OCI-LY7 (cell line): ENCODE results near the gene EXOC4. TPM values are rescaled to one million over a fixed set of nuclear protein-coding genes. Genes with fewer than 3 reads are reported as not detected.

Experiments
- BruUV-seq: library from RNA; stranded (reverse); fragments of 400-500 nt; replicated peaks from 2 replicates; lab custom pipeline; 2021; lab: Mats Ljungman, UMichigan
- CTCF ChIA-PET: fragments of 300-600 bp; sonication (Branson Sonifier 250); formaldehyde crosslinking; loops from one replicate; lab custom pipeline; 2022; ENCODE audit warnings: antibody characterized with exemption; ENCODE audit not compliant: unreplicated experiment; lab: Charles Lee
- POLR2A ChIA-PET: fragments of 300-600 bp; sonication (Branson Sonifier 250); formaldehyde crosslinking; loops from one replicate; lab custom pipeline; 2022; ENCODE audit warnings: antibody characterized with exemption; lab: Charles Lee
- DNase-seq: peaks from one replicate; pipeline ENCODE4 v3.0.0-alpha.2; 2015; ENCODE audit warnings: low spot score
- H2AFZ ChIP-seq: fragments of 200-600 bp; sonication (generic), shearing (Covaris generic); 2 replicates; pipeline ENCODE4 v1.6.1; 2014; ENCODE audit warnings: mild to moderate bottlenecking, antibody characterized with exemption, low read length, moderate library complexity
- H3K27ac ChIP-seq: fragments of 200-600 bp; sonication (generic); 2 replicates; pipeline ENCODE4 v1.5.1; 2014; ENCODE audit warnings: mixed run types, low read depth, mild to moderate bottlenecking, moderate library complexity, low read length, inconsistent platforms; ENCODE audit not compliant: poor library complexity, severe bottlenecking
- H3K36me3 ChIP-seq: fragments of 200-600 bp; sonication (generic); 2 replicates; pipeline ENCODE4 v1.6.1; 2014; ENCODE audit warnings: mild to moderate bottlenecking, antibody characterized with exemption, low read length, moderate library complexity, mixed read lengths; ENCODE audit not compliant: insufficient read depth
- H3K4me1 ChIP-seq: fragments of 200-600 bp; sonication (generic); 2 replicates; pipeline ENCODE4 v1.5.1; 2014; ENCODE audit warnings: mild to moderate bottlenecking, low read length; ENCODE audit not compliant: insufficient read depth, poor library complexity, severe bottlenecking
- H3K4me2 ChIP-seq: fragments of 200-600 bp; sonication (generic); 2 replicates; pipeline ENCODE4 v1.6.1; 2014; ENCODE audit warnings: mild to moderate bottlenecking, low read length
- H3K4me3 ChIP-seq: fragments of 200-600 bp; sonication (generic); 2 replicates; pipeline ENCODE4 v1.5.1; 2014; ENCODE audit warnings: mild to moderate bottlenecking, low read depth, low read length; ENCODE audit not compliant: poor library complexity, severe bottlenecking
- H3K79me2 ChIP-seq: fragments of 200-600 bp; sonication (generic); 2 replicates; pipeline ENCODE4 v1.6.1; 2016; ENCODE audit warnings: low read depth, mild to moderate bottlenecking, low read length, moderate library complexity, mixed read lengths; ENCODE audit not compliant: insufficient read depth
- H3K9me2 ChIP-seq: fragments of 200-600 bp; sonication (generic); 2 replicates; pipeline ENCODE4 v1.6.1; 2016; ENCODE audit warnings: mild to moderate bottlenecking, low read length, mixed read lengths; ENCODE audit not compliant: insufficient read depth
- H3K9me3 ChIP-seq: fragments of 200-600 bp; sonication (generic); 2 replicates; pipeline ENCODE4 v1.6.1; 2014; ENCODE audit warnings: mild to moderate bottlenecking, mixed run types, low read length, mixed read lengths
- H4K20me1 ChIP-seq: fragments of 200-600 bp; sonication (generic); 2 replicates; pipeline ENCODE4 v1.6.1; 2014; ENCODE audit warnings: mild to moderate bottlenecking, antibody characterized with exemption, low read length, moderate library complexity, mixed read lengths; ENCODE audit not compliant: insufficient read depth
- CTCF ChIP-seq: fragments of 200-600 bp; sonication (generic); conservative IDR thresholded peaks from 2 replicates; pipeline ENCODE4 v1.5.1; 2014; ENCODE audit warnings: mild to moderate bottlenecking, antibody characterized with exemption, low read length, moderate library complexity, mixed read lengths
- EZH2phosphoT487 ChIP-seq: fragments of 200-600 bp; sonication (generic); IDR thresholded peaks from 2 replicates; pipeline ENCODE4 v1.6.1; 2018; ENCODE audit warnings: low read depth, borderline replicate concordance, mild to moderate bottlenecking, mixed run types, antibody characterized with exemption, low read length, moderate library complexity, mixed read lengths
- intact Hi-C: fragments of 100-400 bp; cut with micrococcal nuclease; formaldehyde crosslinking; loops from one replicate; pipeline ENCODE4 v1.10.0; 2022; ENCODE audit not compliant: unreplicated experiment
- total RNA-seq, 2 experiments: library from RNA; depleted of rRNA in 1 of 2; stranded (reverse); fragments of >200 nt in 1 of 2; shearing (Covaris generic) in 1 of 2; gene quantifications; 2 replicates each; pipeline ENCODE4 v1.2.3, GENCODE V29; 2014 to 2022

Gene EXOC4
- total RNA-seq, 2 experiments from 2014 or later: 75.1 to 93.2 TPM

DNA sequence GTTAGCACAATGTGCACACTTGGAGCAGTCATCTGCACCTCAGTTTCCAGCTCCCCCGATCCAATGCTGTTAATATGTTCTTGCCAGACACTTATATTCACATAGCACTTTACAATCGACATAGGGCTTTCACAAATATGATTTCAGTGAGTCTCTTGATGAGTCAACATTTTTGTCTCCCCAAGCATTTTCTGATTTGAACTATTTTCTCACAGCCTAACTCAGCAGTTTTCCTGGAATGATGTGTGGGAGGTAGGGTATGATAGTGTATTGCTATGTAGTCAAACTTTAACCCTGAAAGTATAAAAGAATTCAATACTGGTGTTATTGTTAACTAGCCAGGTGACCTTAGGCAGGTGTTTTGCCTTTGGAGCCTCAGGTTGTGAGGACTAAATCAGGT, 791.8 kb downstream of the EXOC4 start:
- Histone ChIP-seq H2AFZ (no peak overlapping the region), H4K20me1 (no peaks in the 10 kb centered on the region), H3K36me3 (peaks cover 14% of the 10 kb centered on the region), H3K4me3 (no peak overlapping the region), H3K79me2 (no peaks in the 10 kb centered on the region), H3K27ac (peak overlapping the region; percentile 89), H3K9me3 (peaks cover 15% of the 10 kb centered on the region; the same call in 1 of the 2 replicates), H3K4me1 (peaks cover 74% of the 10 kb centered on the region), H3K4me2 (peak overlapping the region; percentile 70), H3K9me2 (no peaks in the 10 kb centered on the region)
- intact Hi-C loops: loop anchor here (5.0 to 10.0 kb wide), 3 partner anchors 78 to 410 kb away; partner anchors contain the start of genes AKR1B1 and SLC35B4
- ChIA-PET POLR2A (interaction anchor here (0.5 to 1.7 kb wide), 5 partner anchors 22 to 1621 kb away, joined by 3 to 8 read pairs (median 4); partner anchors contain the start of gene SLC35B4), CTCF (interaction anchor here (0.7 kb wide), 1 partner anchor 93 kb away, joined by 3 read pairs; no protein-coding TSS in a partner anchor)
- no peak for DNase-seq
- TF ChIP-seq EZH2phosphoT487: no peak
- no peak for TF ChIP-seq CTCF
- no TSS peak for BruUV-seq

DNA sequence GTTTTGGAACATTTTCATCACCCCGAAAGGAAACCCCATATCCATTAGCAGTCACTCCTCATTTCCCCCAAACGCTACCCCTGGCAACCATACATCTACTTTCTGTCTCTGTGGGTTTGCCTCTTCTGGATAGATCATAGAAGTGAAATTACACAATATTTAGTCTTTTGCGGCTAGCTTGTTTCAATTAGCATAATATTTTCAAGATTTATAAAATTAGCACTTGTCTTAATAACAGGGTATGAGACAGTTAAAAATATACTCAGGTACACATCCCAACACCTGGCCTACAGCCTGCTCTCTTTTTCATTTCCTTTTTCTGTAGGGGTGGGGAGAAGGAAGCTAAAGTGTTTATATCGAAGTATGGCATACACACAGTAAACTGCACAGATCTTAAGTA, 792.8 kb downstream of the EXOC4 start:
- Histone ChIP-seq H3K9me2 (no peaks in the 10 kb centered on the region), H2AFZ (peak overlapping the region; percentile 36; the same call in 1 of the 2 replicates), H4K20me1 (no peaks in the 10 kb centered on the region), H3K4me2 (peak overlapping the region; percentile 70), H3K27ac (peak overlapping the region; percentile 89), H3K4me1 (peaks cover 83% of the 10 kb centered on the region), H3K4me3 (peak overlapping the region; percentile 40), H3K9me3 (peaks cover 15% of the 10 kb centered on the region; the same call in 1 of the 2 replicates), H3K79me2 (no peaks in the 10 kb centered on the region), H3K36me3 (peaks cover 14% of the 10 kb centered on the region)
- ChIA-PET CTCF (interaction anchor here (0.5 to 0.6 kb wide), 4 partner anchors 90 to 1102 kb away, joined by 3 to 7 read pairs (median 3); partner anchors contain the start of gene TMEM140), POLR2A (interaction anchor here (0.6 to 2.5 kb wide), 11 partner anchors 10 to 430 kb away, joined by 3 to 16 read pairs (median 5); partner anchors contain the start of gene SLC35B4)
- peak; percentile 74 for DNase-seq
- TF ChIP-seq EZH2phosphoT487 (no peak), CTCF (no peak)
- intact Hi-C loops: loop anchor here (1.0 to 10.0 kb wide), 3 partner anchors 201 to 409 kb away; partner anchors contain the start of genes AKR1B1 and SLC35B4
- BruUV-seq: no TSS peak
